GM11168 (cell line): ENCODE measurements around the gene SLC26A5.
"Not testable (repeated sequence)": the region's sequence is repeated elsewhere in the genome, so short reads cannot be mapped to it uniquely, and the experiment has no call there.

ENCODE experiments used
- in situ Hi-C: fragments of 300-500 bp; cut with MboI; formaldehyde crosslinking; loops from one replicate; pipeline ENCODE4 v1.12.0; 2022; ENCODE audit warnings: low sequenced_read_pairs; ENCODE audit not compliant: unreplicated experiment

Gene SLC26A5

GRCh38 chr7:103446049-103446520, at the start of gene SLC26A5:
TSS of gene SLC26A5 (minus strand) at chr7:103446207. CDS start at chr7:103421514, 24,693 bp downstream.
- in situ Hi-C loops, result no loop called here

- in situ Hi-C loops, result no loop called here
Measured at GRCh38 chr7:103487419-103487818, 41.4 kb upstream of the SLC26A5 start.

GRCh38 chr7:103486873-103487272, 40.9 kb upstream of the SLC26A5 start:
- in situ Hi-C loops, result not testable (repeated sequence)

GRCh38 chr7:103480771-103481170, 34.8 kb upstream of the SLC26A5 start:
- in situ Hi-C loops, result no loop called here

GRCh38 chr7:103474956-103475355, 28.9 kb upstream of the SLC26A5 start:
- in situ Hi-C loops, result no loop called here

- in situ Hi-C loops, result no loop called here
Measured at GRCh38 chr7:103469095-103469948, 23.3 kb upstream of the SLC26A5 start.

- in situ Hi-C loops, result no loop called here
Measured at GRCh38 chr7:103466814-103467213, 20.8 kb upstream of the SLC26A5 start.

GRCh38 chr7:103462358-103462757, 16.4 kb upstream of the SLC26A5 start:
- in situ Hi-C loops, result no loop called here

GRCh38 chr7:103447073-103447960, 1.3 kb upstream of the SLC26A5 start:
- in situ Hi-C loops, result no loop called here

- in situ Hi-C loops, result no loop called here
Measured at GRCh38 chr7:103445228-103446048, 569 bp downstream of the SLC26A5 start.

- in situ Hi-C loops, result no loop called here
Measured at GRCh38 chr7:103439661-103440060, 6.3 kb downstream of the SLC26A5 start.

- in situ Hi-C loops, result no loop called here
Measured at GRCh38 chr7:103437623-103438022, 8.4 kb downstream of the SLC26A5 start.

- in situ Hi-C loops, result no loop called here
Measured at GRCh38 chr7:103432712-103433111, 13.3 kb downstream of the SLC26A5 start.

- in situ Hi-C loops, result no loop called here
Measured at GRCh38 chr7:103425177-103425576, 20.8 kb downstream of the SLC26A5 start.

GRCh38 chr7:103423467-103424179, 22.4 kb downstream of the SLC26A5 start:
- in situ Hi-C loops, result no loop called here

- in situ Hi-C loops, result no loop called here
Measured at GRCh38 chr7:103420857-103421384, 25.1 kb downstream of the SLC26A5 start.

GRCh38 chr7:103418241-103418640, 27.8 kb downstream of the SLC26A5 start:
- in situ Hi-C loops, result no loop called here

GRCh38 chr7:103413407-103413806, 32.6 kb downstream of the SLC26A5 start:
- in situ Hi-C loops, result no loop called here

- in situ Hi-C loops, result no loop called here
Measured at GRCh38 chr7:103412151-103412550, 33.9 kb downstream of the SLC26A5 start.
